ENCODE results near the gene KHK. TPM values are rescaled to one million over a fixed set of nuclear protein-coding genes. Genes with fewer than 3 reads are reported as not detected.

The KHK gene
- polyA plus RNA-seq, 1 donor, result 1.9 TPM

- no peak for DNase-seq (ENCODE audit: low read depth)
These were observed 39.7 kb downstream of the KHK start for GRCh38 chr2:27126252-27126710.

DNA sequence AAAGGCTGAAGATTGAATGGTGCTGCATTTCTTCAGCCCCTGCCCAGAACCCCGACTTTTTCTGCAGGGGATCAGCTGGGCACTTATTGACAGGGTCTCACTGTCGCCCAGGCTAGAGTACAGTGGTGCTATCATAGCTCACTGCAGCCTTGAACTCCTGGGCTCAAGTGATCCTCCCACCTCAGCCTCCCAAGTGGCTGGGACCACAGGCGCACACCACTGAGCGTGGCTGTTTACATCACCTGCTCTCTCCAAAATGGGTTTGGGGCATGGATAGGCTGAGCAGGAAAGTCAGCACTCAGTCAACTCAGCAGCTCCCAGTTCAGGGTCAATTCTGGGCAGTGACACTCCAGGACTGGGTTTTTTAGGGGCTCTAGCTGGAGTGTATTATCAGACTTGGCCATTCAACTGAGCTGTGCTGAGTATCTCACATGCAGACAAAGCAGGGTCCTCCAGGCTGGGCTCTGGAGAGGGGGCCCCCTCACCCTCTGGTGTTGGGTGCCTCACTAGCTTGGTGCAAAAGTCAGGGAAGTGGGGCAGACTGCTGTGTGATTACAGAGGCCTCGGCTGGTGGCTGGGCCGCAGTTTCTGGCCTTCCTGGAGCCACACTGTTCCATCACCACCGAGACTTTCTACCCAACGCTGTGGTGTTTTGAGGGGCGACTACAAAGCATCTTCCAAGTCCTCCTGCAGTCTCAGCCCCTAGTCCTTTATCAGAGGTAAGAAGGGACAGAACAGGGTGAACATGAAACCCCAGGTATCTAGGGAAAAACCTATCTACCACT lies 41.5 kb downstream of the KHK start:
- no peak for DNase-seq (ENCODE audit: low read depth)

- no peak for DNase-seq (ENCODE audit: low read depth)
These were observed 42.3 kb downstream of the KHK start for GRCh38 chr2:27128668-27129571.

GRCh38 chr2:27130396-27130795 lies 43.8 kb downstream of the KHK start:
- no peak for DNase-seq (ENCODE audit: low read depth)

- no peak for DNase-seq (ENCODE audit: low read depth)
These were observed 44.9 kb downstream of the KHK start for GRCh38 chr2:27131429-27131828.

- DNase-seq (ENCODE audit: low read depth), result no peak
These were observed 46.8 kb downstream of the KHK start for GRCh38 chr2:27133195-27133875.

DNA sequence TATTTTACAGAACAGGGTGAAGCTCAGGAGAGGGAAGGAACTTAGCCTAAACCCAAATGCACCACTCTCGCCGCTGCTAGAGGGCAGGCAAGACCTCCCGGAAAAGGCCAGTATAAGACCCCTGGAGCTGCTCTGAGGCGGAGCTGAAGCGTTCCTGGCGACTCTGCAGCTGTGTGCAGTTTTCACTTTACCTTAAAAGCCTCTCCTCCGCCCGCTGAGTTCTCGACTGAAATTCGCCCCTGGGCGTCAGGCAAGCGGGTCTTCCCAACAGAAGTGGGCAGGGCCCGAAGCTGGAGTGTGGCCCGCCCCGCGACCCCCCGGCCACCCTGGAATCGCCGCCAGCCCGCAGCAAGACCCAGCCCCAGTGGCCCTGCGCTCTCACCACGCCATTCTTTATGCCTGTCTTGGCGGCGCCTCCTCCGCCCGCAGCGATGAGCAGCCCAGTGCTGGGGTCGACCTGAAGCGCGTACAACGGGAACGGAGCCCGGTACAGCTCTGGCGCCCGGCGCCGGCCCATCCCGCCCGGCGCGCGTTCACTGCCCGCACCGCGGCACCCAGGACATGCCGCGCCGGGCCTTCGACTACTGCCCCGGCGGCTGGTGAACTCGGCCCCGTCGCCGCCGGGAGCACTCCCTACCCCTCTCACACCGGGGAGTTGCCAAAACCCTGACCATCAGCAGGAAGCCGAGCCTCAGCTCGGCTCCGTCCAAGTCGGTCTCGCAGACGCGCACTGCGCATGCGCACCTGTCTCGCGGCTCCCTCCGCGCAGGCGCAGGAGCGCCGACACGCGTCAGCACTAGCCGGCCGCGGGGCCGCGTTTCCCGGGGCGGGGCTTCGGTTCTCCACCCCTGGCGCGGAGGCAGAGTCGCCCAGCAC lies 47.6 kb downstream of the KHK start, which contains the start of gene PREB:
PREB (minus strand) TSS at position 732 of the 876 bp plus-strand sequence; CDS start at position 517, 215 bp downstream.
- DNase-seq (ENCODE audit: low read depth), result peak; percentile 96

DNA sequence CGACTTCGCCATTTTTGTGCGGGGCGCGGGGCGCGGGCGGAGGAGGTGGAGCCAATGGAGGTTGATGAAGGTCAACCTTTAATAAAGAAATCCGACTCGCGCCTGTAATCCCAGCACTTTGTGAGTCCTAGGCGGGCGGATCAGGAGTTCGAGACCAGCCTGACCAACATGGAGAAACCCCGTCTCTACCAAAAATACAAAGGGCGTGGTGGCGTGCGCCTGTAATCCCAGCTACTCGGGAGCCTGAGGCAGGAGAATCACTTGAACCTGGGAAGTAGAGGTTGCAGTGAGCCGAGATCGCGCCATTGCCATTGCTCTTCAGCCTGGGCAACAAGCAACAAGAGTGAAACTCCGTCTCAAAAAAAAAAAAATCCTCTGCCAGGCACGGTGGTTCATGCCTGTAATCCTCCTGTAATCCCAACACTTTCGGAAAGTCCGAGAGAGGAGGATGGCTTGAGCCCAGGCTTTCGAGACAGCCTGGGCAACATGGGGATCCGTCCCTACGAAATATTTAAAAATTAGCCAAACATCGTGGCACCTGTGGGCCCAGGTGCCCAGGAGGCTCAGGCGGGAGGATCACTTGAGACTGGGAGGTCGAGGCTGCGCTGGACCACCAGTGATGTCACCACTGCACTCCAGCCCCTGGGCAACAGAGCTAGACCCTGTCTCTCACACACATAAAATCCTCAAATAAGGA lies 48.4 kb downstream of the KHK start:
- no peak for DNase-seq (ENCODE audit: low read depth)

DNA sequence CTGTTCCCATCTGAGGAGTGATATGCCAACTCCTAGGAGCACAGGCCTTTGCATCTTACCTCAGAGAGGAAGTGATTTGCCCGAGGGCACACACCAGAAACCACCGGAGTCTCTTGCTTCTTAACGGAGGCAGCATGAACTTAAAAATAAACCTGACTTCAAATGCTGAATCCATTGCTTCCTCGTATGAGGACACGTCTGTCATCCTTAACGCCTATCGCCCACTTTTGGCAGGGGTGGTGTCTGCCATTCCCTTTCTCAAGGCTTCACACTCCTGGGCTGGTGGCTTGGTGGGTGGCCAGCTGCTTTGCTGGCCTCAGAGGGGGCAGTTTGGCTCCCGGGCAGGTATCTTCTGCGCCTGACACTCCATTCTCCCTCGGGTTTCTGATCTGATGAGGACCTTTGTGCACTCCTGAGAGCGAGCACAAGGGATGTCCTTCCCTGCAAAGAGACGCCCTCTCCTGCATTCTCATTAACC lies 48.9 kb downstream of the KHK start:
- DNase-seq (ENCODE audit: low read depth), result no peak

DNA sequence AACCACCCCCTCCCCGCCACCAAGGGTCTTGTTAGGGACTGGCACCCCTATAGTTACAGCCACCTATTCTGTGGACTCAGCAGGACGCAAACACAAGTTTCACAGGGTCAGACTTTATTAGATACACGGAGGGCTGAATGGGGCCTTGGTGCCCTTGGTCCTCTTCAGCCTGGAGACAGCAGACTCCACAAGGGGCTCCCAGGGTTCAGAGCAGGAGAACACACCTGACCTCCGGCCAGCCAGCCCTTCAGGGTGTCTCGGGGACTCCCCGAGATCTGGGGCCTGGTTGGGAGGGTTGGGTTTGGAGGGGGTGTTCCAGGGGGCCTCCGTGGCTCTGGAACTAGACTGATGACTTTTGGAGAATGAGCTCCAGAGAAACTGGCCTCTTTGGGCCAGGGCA lies 50.2 kb downstream of the KHK start:
- no peak for DNase-seq (ENCODE audit: low read depth)

DNA sequence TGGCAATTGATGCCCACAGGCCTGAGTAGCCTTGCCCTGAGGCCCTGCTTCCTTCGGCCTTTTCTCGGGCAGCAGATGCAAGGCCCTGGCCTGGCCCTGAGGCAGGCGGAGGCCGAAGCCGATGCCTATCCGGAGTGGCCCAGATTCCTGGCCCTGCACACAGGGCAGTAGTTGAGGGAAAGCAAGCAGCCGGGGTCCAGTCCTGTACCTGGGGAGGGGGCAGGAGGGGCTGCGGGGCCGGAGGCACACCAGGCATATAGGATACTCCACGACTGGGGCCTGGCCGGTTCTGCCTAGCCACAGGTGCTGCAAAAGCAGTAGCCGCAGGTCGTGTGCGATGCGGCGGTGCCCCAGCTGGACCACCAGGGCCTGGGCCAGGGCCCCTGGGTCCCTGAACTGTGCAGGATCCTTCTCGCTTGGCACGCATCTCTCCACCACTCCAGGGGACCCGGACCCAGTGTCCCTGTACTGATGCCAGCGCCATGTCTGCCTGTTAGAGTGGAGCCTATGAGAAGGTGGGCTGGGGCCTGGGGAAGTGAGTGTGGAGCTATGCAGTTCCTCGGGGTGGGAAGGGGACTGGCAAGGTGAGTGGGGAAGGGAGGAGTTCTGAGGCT lies 50.9 kb downstream of the KHK start:
- no peak for DNase-seq (ENCODE audit: low read depth)

DNA sequence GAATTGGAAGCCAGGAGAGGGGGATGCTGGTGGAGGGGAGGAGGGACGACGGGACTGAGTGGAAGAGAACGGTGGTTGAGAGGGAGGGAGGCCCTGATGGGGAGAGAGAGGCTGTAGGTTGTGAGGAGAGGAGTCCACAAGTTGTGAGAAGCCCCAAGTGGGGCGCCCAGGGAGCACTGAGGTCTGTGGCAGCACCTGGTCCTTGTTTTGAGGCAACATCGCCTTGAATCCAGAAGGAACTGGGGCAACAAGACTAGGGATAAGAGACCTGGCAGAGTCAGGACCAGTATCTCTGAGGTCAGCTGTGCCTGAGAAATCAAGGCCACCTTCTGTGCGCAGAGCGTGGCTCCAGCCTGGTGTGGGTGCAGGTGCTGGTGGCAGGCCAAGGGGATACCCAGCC lies 51.5 kb downstream of the KHK start:
- no peak for DNase-seq (ENCODE audit: low read depth)

DNA sequence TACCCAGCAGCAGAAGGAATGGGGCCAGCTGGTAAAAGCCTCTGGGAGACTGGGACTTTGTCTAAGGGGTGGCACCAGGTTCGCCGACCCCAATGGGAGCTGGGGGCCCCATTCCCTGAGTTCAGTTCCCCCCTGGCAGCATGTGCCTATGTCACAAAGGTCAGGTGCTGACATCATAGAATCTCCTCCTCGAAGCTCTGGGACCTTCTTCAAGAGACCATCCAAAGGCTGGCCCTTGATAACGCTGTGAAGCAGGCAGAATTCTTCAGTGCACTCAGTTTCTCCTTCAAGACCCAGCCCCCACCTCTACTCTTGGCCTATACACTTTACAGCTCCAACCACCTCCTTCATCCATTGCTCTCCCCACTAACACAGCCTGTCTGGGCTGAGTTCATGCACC lies 52.7 kb downstream of the KHK start, which contains the start of gene PRR30:
PRR30 (minus strand) TSS at position 101 of the 400 bp plus-strand sequence. CDS start 1,081 bp downstream, outside the sequence.
- no peak for DNase-seq (ENCODE audit: low read depth)

DNA sequence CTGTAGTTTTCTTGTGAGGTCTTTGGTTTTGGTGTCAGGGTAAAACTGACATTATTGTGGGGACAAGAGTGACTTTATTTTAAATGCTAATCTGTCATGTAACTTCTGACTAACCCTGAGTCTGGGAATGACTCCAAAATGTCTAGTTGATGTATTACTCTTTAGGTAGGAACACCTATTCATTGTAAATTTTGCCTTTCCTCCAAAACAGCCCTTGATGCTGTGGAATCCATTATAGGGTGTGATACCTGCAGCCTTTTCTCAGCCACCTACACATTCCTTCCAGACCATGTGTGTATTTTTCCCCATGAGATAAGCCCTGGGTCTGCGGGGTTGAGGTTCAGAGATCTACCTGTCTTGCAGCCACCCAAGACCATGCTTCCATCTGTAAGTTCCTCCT lies 56.7 kb downstream of the KHK start:
- DNase-seq (ENCODE audit: low read depth), result no peak

GRCh38 chr2:27145682-27146081 lies 59.1 kb downstream of the KHK start:
- DNase-seq (ENCODE audit: low read depth), result no peak

DNA sequence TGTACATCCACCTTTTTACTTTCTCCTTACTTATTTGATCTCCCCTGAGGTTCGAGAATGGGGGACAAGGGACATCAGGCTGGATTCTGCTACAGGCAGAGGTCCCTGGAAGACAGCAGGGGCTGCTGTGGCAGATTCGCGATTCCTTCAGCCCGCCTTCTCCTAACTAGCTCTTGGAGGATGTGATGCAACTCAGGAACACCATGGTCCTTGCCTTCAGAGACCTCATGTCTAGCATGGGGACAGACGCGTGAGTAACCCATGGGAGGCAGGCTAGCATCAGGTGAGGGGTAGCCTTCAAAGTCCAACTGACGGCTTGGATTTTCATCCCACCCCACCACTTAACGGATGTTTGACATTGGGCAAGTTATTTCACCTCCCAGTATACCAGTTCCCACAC lies 61.4 kb downstream of the KHK start:
- DNase-seq (ENCODE audit: low read depth), result no peak

- DNase-seq (ENCODE audit: low read depth), result no peak
These were observed 62.3 kb downstream of the KHK start, which contains the start of gene TCF23 for GRCh38 chr2:27148801-27149439. TCF23 (plus strand) TSS chr2:27149004; CDS start chr2:27149134, 130 bp downstream.

- DNase-seq (ENCODE audit: low read depth), result no peak
These were observed 63.2 kb downstream of the KHK start for GRCh38 chr2:27149570-27150405.
